GM23248 (cell line): ENCODE measurements around the gene CCDC138. TPM values are rescaled to one million over a fixed set of nuclear protein-coding genes. Genes with fewer than 3 reads are reported as not detected.

Experiments
- DNase-seq: peaks from one replicate; pipeline ENCODE4 v3.0.0-alpha.2; 2015
- H2AFZ ChIP-seq: fragments of 200-600 bp; sonication (generic); 2 replicates; pipeline ENCODE4 v1.6.1; 2016; ENCODE audit warnings: antibody characterized with exemption
- H3F3A ChIP-seq: fragments of 200-600 bp; sonication (generic); 2 replicates; pipeline ENCODE4 v1.6.1; 2016; ENCODE audit warnings: mild to moderate bottlenecking, antibody characterized with exemption, mixed run types; ENCODE audit not compliant: insufficient read depth
- H3K27ac ChIP-seq: fragments of 200-600 bp; sonication (generic); 2 replicates; pipeline ENCODE4 v1.5.1; 2016; ENCODE audit warnings: mild to moderate bottlenecking
- H3K27me3 ChIP-seq: fragments of 200-600 bp; sonication (generic); replicated peaks from 2 replicates; pipeline ENCODE4 v1.6.1; 2016; ENCODE audit warnings: mild to moderate bottlenecking; ENCODE audit not compliant: insufficient read depth
- H3K36me3 ChIP-seq: fragments of 200-600 bp; sonication (generic); 2 replicates; pipeline ENCODE4 v1.6.1; 2016; ENCODE audit warnings: low read depth, mild to moderate bottlenecking
- H3K4me1 ChIP-seq: fragments of 200-600 bp; sonication (generic); 2 replicates; pipeline ENCODE4 v1.6.1; 2016; ENCODE audit warnings: mild to moderate bottlenecking; ENCODE audit not compliant: insufficient read depth
- H3K4me2 ChIP-seq: fragments of 200-600 bp; sonication (generic); one replicate; pipeline ENCODE4 v1.6.1; 2016; ENCODE audit warnings: mild to moderate bottlenecking; ENCODE audit not compliant: unreplicated experiment
- H3K4me3 ChIP-seq: fragments of 200-600 bp; sonication (generic); 2 replicates; pipeline ENCODE4 v1.5.1; 2016; ENCODE audit warnings: mild to moderate bottlenecking
- H3K79me2 ChIP-seq: fragments of 200-600 bp; sonication (generic); 2 replicates; pipeline ENCODE4 v1.6.1; 2016; ENCODE audit warnings: mild to moderate bottlenecking; ENCODE audit not compliant: insufficient read depth
- H3K9ac ChIP-seq: fragments of 200-600 bp; sonication (generic); 2 replicates; pipeline ENCODE4 v1.6.1; 2016; ENCODE audit warnings: mild to moderate bottlenecking
- H3K9me2 ChIP-seq: fragments of 200-600 bp; sonication (generic); 2 replicates; pipeline ENCODE4 v1.6.1; 2016; ENCODE audit warnings: mixed run types, mild to moderate bottlenecking, moderate library complexity; ENCODE audit not compliant: insufficient read depth
- H3K9me3 ChIP-seq: fragments of 200-600 bp; sonication (generic); one replicate; pipeline ENCODE4 v1.6.1; 2017; ENCODE audit warnings: low read depth
- H4K20me1 ChIP-seq: fragments of 200-600 bp; sonication (generic); 2 replicates; pipeline ENCODE4 v1.6.0; 2016; ENCODE audit not compliant: insufficient read depth
- EZH2 ChIP-seq: fragments of 200-600 bp; sonication (generic); IDR thresholded peaks from 2 replicates; pipeline ENCODE4 v1.6.1; 2018; ENCODE audit warnings: antibody characterized with exemption, mild to moderate bottlenecking; ENCODE audit not compliant: insufficient read depth, poor library complexity, severe bottlenecking
- EZH2phosphoT487 ChIP-seq: fragments of 200-600 bp; sonication (generic); IDR thresholded peaks from 2 replicates; pipeline ENCODE4 v1.6.1; 2018; ENCODE audit warnings: antibody characterized with exemption, moderate library complexity, mild to moderate bottlenecking, low read depth; ENCODE audit not compliant: insufficient read depth
- WGBS, 2 experiments: methylation state at CpG; one replicate each; pipeline ENCODE4 v1.1.6; 2015 to 2017; ENCODE audit warnings: low lambda C conversion rate in 2 of 2, low coverage in 1 of 2; ENCODE audit errors: missing lambda C conversion rate in 2 of 2; 5-methylcytosine and 5-hydroxymethylcytosine counted together
- in situ Hi-C: fragments of 300-500 bp; cut with MboI; formaldehyde crosslinking; loops from 2 replicates; pipeline ENCODE4 v1.15.0; 2020
- polyA plus RNA-seq: library from polyadenylated mRNA; unstranded; fragments of >200 nt; fragmentation: Nextera tagmentation; extraction: Ambion mirVana; gene quantifications from 2 replicates; pipeline ENCODE4 v1.2.1, GENCODE V29; 2016
- total RNA-seq: library from RNA; depleted of rRNA; stranded (reverse); fragments of >200 nt; shearing (Covaris generic); gene quantifications from 2 replicates; pipeline ENCODE4 v1.2.3, GENCODE V29; 2014

CCDC138 gene
- total and polyA plus RNA-seq, 2 experiments from 2014 or later = 3.2 to 4.1 TPM

DNA sequence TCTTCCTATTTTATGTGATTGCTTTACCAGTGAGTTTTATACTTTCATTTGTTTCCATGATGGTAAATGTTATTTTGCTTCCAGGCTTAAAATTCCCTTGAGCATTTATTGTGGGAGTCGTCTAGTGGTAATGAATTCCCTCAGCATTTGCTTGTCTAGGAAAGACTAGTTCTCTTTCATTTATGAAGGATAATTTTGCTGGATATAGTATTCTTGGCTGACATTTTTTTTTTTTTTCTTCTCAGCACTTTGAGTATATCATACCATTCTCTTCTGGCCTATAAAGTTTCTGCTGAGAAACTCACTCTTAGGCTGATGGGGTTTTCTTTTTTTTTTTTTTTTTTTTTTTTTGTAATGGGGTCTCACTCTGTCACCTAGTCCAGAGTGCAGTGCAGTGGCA lies 103.3 kb downstream of the CCDC138 start:
- H3K27me3 ChIP-seq = no peaks in the 10 kb centered on the region
- TF ChIP-seq EZH2phosphoT487 (no peak), EZH2 (no peak)

DNA sequence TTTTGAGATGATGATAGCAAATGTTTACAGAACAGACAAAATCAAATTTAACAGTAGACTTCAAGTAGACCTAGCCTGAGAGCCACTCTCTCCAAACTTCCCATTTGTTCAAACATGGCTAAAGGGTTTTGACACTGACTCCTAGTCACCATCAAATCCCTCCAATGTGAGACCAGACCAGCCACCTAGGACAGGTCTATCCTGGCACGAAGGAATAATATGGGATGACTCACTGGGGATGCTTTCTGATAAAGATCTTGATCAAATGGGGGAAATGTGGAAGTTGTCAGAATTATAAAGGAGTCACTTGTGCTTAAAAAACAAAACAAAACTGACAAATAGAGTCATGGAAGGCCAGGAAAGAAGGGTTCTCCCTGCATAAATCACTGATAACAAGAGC lies 106.7 kb downstream of the CCDC138 start:
- Histone ChIP-seq H3K9ac (no peak overlapping the region), H2AFZ (no peak overlapping the region), H3K36me3 (no peaks in the 10 kb centered on the region), H3K79me2 (no peaks in the 10 kb centered on the region), H3K27ac (no peak overlapping the region), H4K20me1 (no peaks in the 10 kb centered on the region), H3K4me1 (no peaks in the 10 kb centered on the region), H3K9me2 (no peaks in the 10 kb centered on the region), H3K9me3 (no peaks in the 10 kb centered on the region), H3K4me2 (no peak overlapping the region), H3K4me3 (no peak overlapping the region), H3K27me3 (no peaks in the 10 kb centered on the region), H3F3A (no peaks in the 10 kb centered on the region)
- DNase-seq = no peak
- WGBS, 2 experiments = 90 to 96% methylated on average over 1 of the region's 1 CpG
- in situ Hi-C loops = no loop called here
- TF ChIP-seq EZH2phosphoT487 = no peak
- TF ChIP-seq EZH2 = no peak

More for the DNA sequence above, 103.3 kb downstream of the CCDC138 start:
- in situ Hi-C loops = no loop called here
- Histone ChIP-seq H3K27ac (no peak overlapping the region), H3K9ac (no peak overlapping the region), H3K36me3 (no peaks in the 10 kb centered on the region), H3K9me2 (no peaks in the 10 kb centered on the region), H3K4me1 (no peaks in the 10 kb centered on the region), H3K79me2 (no peaks in the 10 kb centered on the region), H3K9me3 (no peaks in the 10 kb centered on the region), H2AFZ (no peak overlapping the region), H3K4me2 (no peak overlapping the region), H4K20me1 (no peaks in the 10 kb centered on the region), H3K4me3 (no peak overlapping the region), H3F3A (no peaks in the 10 kb centered on the region)
- DNase-seq = no peak
- 90 to 95% methylated on average over 1 of the region's 1 CpG for WGBS, 2 experiments

DNA sequence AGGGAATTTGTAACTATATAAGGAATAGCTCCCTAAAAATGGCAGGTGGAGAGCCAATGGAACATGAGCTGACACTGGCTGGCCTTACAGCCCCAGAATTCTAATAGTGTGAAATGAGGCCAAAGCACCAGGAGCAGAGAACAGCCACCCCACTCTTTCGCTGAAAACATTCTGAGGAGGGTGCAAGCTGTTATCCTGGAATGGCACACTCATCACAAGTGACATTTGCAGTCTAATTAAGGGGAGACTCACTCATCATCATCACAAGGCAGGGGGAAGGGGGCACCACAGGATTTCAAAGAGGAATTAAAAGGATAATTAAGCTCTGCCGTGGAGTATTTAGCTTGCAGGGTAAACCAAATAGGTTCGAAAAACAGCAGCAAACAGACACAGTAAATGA lies 108.2 kb downstream of the CCDC138 start:
- in situ Hi-C loops = no loop called here
- Histone ChIP-seq H2AFZ (no peak overlapping the region), H3K4me1 (no peaks in the 10 kb centered on the region), H3K27ac (no peak overlapping the region), H4K20me1 (no peaks in the 10 kb centered on the region), H3K27me3 (0 out of 2 replicates have a peak, but pooled peaks cover 3% of the 10 kb centered on the region), H3K9ac (no peak overlapping the region), H3K4me3 (no peak overlapping the region), H3F3A (no peaks in the 10 kb centered on the region), H3K79me2 (no peaks in the 10 kb centered on the region), H3K4me2 (no peak overlapping the region), H3K36me3 (no peaks in the 10 kb centered on the region), H3K9me3 (no peaks in the 10 kb centered on the region), H3K9me2 (no peaks in the 10 kb centered on the region)
- TF ChIP-seq EZH2 (no peak), EZH2phosphoT487 (no peak)
- no peak for DNase-seq
- WGBS, 2 experiments = 56 to 58% methylated on average over 3 of the region's 3 CpGs

DNA sequence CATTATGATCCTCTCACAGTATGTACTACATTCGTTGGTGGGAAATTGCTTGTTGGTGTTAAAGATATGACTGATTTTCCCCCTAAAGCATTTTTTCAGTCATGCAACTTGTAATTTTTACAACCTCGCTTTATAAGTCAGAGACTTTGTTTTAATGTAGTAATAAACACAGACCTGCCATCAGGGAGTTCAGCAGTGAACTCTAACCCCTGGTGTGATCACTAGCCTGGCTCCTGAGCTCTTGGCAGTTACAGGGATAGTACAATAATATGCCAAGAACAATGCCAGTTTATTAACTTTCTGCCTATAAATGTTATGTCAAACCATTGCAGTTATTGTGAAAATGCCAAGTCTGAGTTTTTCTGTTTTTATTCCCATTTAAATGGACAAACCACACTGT lies 108.6 kb downstream of the CCDC138 start:
- Histone ChIP-seq H3F3A (no peaks in the 10 kb centered on the region), H3K9me2 (no peaks in the 10 kb centered on the region), H3K4me1 (no peaks in the 10 kb centered on the region), H3K9me3 (no peaks in the 10 kb centered on the region), H2AFZ (no peak overlapping the region), H3K4me3 (no peak overlapping the region), H4K20me1 (no peaks in the 10 kb centered on the region), H3K27ac (no peak overlapping the region), H3K4me2 (no peak overlapping the region), H3K79me2 (no peaks in the 10 kb centered on the region), H3K27me3 (0 out of 2 replicates have a peak, but pooled peaks cover 3% of the 10 kb centered on the region), H3K9ac (no peak overlapping the region), H3K36me3 (no peaks in the 10 kb centered on the region)
- TF ChIP-seq EZH2 (no peak), EZH2phosphoT487 (no peak)
- no peak for DNase-seq
- 93 to 96% methylated on average over 2 of the region's 2 CpGs for WGBS, 2 experiments
- in situ Hi-C loops = no loop called here

DNA sequence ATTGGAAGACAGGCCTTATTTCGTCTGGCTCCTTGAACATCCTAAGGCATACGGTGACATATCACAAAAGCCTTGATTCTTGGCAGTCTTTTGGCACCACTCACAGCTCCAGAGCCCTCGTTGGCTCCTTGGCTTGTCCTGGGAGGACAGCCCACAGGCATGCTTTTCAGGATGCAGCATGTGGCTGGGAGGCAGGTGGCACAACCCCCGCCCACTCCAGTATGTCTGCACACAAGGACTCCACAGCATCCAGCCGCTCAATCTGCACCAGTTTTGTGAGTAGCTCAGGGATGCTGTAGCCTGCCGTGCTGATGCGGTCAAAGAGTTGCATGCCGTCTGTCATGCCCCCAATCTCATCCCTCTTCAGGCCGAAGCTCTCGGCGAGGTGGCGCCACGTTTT lies 110.2 kb downstream of the CCDC138 start:
- H3F3A ChIP-seq = no peaks in the 10 kb centered on the region
- no peaks in the 10 kb centered on the region for H4K20me1 ChIP-seq
- in situ Hi-C loops = no loop called here

More for the DNA sequence above, 110.2 kb downstream of the CCDC138 start:
- Histone ChIP-seq H3K9me2 (no peaks in the 10 kb centered on the region), H3K36me3 (no peaks in the 10 kb centered on the region), H3K4me3 (no peak overlapping the region), H3K9ac (no peak overlapping the region), H3K4me1 (no peaks in the 10 kb centered on the region), H2AFZ (no peak overlapping the region), H3K4me2 (no peak overlapping the region), H3K9me3 (no peaks in the 10 kb centered on the region), H3K27me3 (0 out of 2 replicates have a peak, but pooled peaks cover 3% of the 10 kb centered on the region), H3K27ac (no peak overlapping the region), H3K79me2 (no peaks in the 10 kb centered on the region)
- DNase-seq = no peak
- 85 to 88% methylated on average over 13 of the region's 13 CpGs for WGBS, 2 experiments
- TF ChIP-seq EZH2 = no peak
- TF ChIP-seq EZH2phosphoT487 = no peak
